Measurements from ENCODE around the gene TMEM116.
"Not testable (repeated sequence)": the region's sequence is repeated elsewhere in the genome, so short reads cannot be mapped to it uniquely, and the experiment has no call there.

TMEM116 gene

DNA sequence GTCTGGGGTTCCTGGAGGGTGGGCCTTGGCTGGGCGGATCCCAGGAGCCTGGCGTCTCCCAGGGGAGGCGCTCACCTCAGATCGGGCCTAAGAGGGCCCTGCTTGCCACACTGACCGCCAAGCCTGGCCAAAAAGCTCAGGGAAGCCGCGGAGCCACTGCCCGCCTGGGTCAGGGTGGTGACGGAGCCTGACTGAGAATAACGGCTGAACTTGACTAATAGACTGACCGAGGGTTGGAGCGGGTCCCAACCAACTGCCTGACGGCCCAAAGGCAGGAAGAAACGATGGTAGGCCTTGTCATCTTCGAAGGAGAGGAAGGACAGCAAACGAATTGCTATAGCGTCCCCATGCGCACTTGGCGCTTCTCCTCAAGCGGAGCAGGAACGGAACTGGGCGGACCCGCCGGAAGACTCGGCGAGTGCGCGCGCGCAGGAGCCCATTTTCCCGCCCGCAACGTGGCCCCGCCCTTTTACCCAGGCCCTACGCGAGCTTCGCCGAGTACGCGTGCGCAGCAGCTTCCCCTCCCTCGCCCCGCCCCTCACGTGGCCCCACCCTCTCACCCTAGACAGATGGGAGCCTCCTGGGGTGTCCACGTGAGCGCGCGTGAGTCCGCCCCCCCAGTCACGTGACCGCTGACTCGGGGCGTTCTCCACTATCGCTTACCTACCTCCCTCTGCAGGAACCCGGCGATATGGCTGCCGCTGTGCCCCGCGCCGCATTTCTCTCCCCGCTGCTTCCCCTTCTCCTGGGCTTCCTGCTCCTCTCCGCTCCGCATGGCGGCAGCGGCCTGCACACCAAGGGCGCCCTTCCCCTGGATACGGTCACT lies at the start of gene TMEM116, which contains the start of gene ERP29:
Gene TMEM116 (minus strand): TSS at position 391 of the 826 bp plus-strand sequence. CDS start 7,895 bp downstream, outside the sequence.
Gene ERP29 (plus strand): TSS at position 652 of the 826 bp plus-strand sequence. CDS start 40 bp downstream, at position 692.
- DNase-seq = peak; percentile 100

DNA sequence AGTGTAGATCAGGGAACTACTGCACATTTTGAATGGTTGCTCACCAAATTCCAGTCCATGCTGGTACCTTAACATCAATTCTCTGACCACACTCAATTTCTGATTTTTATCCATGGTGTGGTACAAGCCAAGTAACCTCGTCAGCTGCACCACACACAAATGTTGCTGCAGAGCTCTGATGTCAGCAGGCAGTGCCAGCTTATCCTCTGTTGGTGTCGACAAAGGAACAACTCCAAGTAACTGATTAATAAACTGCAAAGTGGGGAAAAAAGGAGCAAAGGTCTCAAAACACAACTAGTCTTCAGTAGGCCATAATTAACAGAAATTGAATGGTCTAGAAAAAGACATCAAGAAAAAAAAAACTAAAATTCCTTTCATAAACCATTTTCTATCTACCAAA lies 48.2 kb upstream of the TMEM116 start:
- DNase-seq = no peak

DNA sequence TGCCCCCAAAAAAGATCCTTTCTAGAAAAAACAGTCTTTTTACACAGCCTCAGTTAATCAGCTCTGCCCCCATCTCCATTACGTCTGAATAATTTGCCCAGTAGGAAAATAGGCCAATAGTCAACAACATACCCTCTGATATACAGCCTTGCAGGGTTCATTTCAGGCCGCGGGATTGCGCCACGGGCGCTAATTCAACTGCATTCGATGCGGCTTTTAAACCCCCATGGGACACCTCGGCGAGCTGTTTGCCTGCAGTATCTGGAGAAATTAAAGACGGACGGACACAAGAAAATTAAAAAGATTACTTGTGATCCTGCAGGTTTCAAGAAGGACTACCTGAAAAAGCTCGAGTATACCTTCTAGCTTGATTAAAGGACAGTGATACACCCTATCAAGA lies 36.4 kb upstream of the TMEM116 start:
- DNase-seq = no peak

DNA sequence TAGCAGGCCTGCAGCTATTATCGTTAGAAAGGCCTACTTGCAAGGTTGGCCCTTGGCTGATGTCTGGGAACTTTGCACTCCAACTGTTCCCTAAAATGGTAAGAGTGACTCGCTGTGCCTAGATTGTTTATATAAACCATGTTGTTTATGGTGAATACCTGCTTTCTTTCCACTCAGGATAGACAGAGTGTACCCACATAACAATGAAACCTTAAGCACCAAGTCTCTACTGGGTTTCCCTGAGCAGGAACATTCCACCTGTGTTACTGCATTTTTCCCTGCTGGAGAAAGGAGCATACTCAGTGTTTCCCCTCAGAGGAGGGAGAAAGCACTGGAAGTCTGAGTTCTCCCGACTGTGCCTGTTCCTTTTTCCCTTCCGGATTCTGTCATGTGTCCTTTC lies 33.0 kb upstream of the TMEM116 start:
- DNase-seq = no peak

DNA sequence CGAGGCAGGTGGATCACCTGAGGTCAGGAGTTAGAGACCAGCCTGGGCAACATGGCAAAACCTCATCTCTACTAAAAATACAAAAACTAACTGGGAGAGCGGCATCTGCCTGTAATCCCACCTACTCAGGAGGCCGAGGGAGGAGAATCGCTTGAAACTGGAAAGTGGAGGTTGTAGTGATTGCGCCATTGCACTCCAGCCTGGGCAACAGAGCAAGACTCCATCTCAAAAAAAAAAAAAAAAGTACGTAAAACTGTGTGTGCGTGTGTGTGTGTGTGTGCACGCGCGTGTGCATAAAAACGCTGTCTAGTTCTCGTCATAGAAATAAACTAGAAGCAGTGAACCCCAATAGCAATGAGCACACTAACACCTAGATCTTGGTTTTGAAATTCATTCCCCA lies 23.6 kb upstream of the TMEM116 start:
- not testable (repeated sequence) for DNase-seq

DNA sequence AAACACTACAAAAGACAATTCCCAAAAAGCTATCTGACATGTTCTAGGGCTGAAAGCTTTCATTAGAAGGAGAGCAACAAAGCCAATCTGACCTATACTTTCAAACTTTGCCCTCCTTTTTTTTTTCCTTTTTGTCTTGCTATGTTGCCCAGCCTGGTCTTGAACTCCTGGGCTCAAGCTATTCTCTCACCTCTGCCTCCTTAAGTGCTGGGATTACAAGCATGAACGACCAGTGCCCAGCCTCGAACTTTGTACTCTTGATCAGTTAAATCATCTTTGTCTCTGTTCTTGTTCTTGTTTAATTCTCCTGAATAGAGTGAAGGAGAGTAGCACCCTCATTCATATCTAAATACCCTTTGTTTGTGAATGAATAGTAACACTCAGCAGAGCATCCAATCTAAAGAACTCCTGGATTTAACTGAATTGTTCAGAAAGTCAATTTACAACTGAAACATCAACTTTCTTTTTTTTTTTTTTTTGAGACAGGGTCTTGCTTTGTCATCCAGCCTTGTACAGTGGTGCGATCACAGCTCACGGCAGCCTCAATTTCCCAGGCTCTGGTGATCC lies 22.3 kb upstream of the TMEM116 start:
- DNase-seq = no peak

DNA sequence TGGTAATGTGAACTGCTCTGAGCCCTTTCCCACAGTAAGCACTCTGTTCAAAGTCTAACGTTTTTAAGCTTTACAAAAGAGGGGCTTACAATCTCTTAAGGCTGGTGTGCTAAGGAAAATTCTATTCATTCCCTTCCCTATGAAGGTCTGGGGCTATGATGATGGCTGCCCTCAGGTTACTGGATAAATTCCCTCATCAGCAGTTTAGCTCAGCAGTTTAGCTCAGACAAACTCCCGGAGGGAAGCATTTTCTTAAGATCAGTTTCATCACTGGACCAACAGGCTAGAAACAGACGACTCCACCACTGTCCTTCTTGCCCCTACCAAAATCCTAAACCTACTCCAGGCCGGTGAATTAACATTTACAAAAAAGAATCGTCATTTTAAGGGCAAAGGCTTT lies 19.3 kb upstream of the TMEM116 start:
- DNase-seq = no peak

DNA sequence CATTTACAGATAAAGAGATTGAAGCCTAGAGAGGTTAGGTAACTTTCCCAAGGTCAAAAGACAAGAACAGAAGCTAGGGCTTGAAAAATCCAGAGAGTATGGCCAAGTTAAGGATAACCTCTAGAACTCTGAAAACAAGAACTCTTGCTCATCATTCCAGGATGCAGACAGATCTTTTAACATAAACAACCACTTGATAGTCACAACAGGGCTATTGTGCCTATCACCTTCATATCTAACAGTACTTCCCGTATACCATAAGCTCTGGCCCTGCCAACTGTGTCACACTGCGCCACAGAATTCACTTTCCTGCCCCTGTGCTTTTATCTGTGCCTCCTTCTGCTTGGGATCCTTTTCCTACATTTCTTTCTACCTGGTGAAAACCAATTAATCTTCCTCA lies 18.5 kb upstream of the TMEM116 start:
- no peak for DNase-seq

DNA sequence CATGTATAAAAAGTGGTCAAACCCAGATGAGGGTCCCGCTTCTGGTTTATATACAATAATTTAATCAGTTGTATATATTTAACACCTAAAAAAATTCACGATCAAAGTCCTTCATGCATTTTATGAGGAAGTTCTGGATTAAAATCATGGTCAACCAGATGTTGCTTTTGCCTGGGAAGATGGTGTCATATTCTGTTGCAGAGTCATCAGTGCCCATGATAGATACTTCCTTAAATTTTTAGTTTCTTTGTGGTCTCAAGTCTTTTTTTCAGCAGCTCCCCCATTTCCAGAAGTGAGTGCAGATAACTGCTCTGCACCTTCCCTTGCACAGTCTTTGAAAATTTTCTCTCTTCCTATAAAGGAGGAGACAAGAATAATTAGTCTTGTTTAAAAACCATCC lies 16.3 kb upstream of the TMEM116 start:
- DNase-seq = no peak

DNA sequence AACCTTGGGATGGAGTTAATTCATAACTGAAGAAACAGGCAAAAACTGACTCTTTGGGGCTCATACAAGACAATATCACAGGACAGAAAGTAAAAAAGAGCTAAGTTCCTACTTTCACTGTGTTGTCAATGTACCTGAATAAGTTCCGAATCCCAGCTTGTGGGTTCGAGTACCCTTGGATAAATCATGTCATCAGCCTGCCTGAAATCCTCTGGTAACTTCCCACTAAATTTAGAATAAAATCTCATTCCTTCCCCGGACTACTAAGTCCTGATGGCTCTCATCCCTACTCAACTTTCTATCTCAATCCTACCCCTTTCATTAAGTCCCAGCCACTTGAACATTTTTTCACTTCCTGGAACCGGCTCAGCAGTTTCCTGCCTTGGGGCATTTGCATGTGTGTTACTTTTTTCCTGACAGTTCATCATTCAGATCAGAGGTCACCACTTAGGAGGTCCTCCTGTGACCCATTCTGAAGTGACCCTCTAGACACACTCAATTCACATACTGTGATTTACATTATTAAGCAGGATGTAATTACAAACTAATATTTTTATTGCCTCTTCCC lies 12.9 kb upstream of the TMEM116 start:
- no peak for DNase-seq

DNA sequence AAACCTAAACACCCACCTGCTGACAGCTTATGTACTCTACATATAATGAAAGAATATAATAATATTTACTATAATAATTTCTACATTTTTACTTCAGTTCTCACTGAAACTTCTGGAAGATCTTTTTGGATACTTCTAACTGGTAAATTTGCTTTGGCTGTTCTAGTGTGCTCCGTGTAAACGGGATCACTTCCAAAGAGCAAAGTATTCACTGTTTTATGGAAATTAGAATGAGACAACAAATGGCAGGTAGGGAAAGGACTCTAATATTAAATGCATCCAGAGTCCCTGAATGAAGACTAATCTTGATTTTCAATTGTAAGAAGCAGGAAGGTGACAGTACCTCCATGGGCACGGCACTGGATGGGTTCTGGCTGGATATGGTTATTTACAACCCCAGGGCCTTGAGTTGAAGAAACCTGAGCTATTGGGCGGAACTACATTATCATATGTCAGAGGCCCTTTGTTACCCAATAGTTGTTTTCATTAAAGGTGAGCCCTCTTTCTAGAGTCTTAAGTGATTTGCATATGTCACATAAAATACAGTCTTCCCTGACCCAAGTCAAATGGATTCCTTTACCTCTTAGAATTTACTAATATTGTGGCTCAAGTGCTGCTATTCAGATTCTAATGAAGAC lies 10.9 kb upstream of the TMEM116 start:
- DNase-seq = no peak

DNA sequence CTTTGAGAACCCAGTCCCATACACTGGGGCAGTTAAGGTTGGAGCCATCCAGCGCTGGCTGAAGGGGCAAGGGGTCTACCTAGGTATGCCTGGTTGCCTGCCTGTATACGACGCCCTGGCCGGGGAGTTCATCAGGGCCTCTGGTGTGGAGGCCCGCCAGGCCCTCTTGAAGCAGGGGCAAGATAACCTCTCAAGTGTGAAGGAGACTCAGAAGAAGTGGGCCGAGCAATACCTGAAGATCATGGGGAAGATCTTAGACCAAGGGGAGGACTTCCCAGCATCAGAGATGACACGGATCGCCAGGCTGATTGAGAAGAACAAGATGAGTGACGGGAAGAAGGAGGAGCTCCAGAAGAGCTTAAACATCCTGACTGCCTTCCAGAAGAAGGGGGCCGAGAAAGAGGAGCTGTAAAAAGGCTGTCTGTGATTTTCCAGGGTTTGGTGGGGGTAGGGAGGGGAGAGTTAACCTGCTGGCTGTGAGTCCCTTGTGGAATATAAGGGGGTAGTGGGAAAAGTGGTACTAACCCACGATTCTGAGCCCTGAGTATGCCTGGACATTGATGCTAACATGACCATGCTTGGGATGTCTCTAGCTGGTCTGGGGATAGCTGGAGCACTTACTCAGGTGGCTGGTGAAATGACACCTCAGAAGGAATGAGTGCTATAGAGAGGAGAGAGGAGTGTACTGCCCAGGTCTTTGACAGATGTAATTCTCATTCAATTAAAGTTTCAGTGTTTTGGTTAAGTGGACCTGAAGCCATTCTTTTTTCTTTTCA lies 9.5 kb upstream of the TMEM116 start:
- no peak for DNase-seq

DNA sequence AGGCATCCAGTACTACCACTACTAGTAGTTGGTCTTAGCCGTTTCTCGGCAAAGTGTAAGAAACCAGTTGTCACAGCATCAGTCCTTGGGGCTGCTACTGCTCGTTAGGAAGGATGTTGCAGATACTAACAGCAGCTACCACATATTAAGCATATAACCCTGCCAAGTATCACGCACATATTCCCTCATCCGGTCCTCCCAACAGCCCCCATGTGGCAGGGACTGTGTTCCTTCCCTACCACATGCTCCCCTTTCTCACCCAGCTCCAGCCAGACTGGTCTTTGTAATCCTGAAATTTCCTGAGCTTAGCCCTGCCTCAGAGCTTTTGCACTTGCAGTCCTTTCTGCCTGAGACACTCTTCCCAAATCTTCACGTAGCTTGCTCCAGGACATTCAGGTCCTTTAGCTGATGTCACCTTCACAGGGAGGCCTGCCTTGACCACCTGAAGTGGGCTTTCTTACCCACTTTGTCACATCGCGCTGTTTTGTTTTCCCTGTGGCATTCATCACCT lies 8.0 kb upstream of the TMEM116 start:
- DNase-seq = no peak

DNA sequence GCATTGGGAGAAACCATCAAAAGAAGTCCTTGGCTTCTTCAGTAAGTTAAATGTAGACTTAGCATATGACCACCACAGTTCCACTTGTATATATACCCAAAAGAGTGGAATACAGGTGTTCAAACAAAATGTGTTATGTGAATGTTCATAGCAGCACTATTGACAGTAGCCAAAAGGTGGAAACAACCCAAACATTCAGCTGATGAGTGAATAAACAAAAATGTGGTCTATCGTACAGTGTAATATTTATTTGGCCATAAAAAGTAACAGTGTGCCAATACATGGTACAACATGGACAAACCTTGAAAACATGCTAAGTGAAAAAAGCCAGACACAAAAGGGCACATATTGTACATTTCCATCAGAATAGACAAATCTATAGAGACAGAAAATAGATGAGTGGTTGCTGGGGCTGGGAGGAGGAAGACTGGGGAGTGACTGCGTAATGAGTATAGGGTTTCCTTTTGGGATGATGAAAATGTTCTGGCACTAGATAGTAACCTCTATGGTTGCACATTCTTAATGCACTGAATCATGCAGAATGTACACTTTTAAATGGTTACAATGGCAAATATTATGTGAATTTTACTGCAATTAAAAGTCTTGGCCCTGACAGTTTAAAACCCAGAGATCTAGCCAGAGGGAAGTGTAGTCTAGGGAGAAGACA lies 5.7 kb upstream of the TMEM116 start:
- DNase-seq = no peak

DNA sequence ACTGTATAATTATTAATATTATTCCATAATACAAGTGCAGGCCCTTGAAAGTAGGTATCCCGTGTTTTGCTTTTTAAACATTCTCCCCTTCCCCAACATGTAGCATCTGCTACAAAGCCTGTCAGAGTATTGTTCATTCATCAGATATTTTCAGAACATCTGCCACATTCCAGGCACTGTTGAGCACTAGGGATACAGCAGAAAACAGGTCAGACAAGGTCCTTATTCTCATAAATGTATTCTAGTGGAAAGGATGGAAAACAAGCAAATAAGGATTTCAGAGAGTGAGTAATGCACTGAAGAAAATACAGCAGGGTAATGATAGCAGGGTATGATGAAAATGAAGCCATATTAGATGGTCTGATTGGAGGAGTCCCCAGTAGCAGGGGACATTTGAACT lies 4.1 kb upstream of the TMEM116 start:
- DNase-seq = no peak

DNA sequence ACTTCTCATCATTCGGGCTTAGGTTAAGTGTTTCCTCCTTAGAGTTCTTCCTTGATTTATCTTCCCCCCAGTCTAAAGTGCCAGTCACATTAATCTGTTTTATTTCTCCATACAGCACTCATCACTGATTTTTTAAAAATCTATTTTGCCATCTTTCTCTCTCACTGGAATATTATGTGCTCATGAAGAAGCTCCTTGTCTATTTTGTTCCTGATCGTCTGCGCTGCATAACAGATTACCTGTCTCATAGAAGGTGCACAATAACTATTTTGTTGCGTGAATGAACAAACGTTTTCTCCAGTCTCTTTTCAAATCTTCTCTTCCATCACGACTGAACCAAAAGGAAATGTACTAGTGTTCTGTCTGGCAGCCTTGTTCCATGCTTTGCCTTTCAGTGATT lies 3.0 kb upstream of the TMEM116 start:
- DNase-seq = no peak

DNA sequence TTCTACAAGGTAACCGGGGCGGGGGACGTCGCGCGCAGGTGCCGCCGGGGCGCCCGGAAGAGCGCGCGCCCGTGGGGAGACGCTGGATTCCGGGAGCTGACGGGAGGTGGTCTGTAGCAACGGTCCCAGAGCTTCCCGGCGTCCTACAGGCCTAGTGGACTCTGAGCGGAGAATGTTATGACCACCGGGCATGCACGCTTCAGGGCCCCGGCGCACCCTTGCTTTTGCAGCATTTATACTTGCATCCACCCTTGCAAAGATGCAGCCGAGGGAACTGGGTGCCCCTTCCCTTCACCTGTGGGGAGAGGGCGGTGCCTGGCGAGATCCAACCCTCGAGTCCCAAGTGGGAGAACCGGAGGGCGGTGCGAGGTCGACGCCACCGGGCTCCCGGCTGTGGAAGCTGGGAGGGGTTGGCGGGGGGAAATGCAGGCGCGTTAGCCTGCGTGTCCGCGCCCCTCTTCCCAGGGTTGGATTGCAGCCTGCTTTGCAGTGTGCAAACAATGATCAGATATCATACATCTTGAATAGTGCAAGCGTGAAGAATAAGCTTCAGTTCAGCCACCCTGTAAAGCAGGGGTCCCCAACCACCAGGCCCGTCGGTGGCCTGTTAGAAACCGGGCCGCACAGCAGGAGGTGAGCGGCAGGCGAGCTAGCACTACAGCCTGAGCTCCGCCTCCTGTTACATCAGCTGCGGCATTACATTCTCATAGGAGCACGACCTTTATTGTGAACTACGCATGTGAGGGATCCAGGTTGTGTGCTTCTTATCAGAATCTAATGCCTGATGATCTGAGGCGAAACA lies 837 bp upstream of the TMEM116 start:
- peak; percentile 53 to 55 for DNase-seq

DNA sequence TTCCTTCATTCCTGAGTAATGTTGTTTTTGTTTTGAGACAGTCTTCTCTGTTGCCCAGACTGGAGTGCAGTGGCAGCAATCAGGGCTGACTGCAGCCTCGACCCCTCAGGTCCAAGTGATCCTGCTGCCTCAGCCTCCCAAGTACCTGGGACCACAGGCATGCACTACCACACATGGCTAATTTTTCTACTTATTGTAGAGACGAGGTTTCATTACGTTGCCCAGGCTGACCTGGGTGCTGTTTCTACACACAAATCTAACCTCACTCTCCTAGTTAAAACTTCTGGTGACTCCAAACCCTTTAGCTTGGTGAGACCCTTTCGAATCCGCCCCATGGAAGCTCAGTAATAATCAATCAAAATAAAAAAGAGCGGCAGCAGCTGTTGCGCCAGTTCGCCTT lies 1.3 kb downstream of the TMEM116 start:
- no peak for DNase-seq

DNA sequence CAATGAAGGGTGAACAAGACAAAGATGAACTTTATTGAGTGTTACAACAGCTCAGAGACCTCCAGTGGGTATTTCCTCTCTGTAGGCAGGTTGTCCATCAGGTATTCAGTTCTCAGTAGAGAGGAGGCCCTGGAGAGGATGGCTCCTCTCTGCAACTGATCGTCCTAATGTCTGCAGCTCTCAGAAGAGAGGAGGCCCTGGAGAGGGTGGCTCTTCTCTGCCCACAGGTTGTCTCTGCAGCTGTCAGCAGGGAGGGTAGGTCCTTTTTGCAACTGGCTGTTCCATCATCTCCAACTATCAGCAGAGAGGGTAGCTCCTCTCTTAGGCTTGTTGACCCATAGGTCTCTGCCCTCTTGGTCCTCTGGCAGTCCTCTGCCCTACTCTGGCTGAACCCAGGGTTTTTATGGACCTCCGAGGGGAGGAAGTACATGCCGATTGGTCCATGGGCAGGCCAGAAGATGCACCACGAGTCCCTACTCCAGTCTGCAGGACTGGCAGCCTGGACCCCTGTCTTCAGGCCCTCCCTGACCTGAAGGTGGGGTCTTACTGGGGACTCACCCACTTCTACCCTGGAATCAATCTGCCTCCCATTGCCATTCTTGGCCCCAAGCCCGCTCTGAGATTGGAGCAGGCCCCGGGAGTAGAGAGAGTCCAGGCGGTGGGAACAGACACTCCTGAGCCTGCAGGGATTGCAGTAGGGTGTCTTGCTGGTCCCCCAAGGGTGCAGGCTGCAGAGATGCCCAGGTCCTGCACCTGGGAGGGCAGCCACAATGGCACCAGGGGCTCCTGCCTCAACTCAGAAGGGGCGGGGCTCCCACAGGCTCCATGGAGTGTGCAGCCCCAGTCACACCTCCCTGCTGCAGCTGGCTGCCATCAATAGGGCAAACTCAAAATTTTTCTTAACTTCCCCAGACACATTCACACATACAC lies 2.3 kb downstream of the TMEM116 start:
- no peak for DNase-seq

DNA sequence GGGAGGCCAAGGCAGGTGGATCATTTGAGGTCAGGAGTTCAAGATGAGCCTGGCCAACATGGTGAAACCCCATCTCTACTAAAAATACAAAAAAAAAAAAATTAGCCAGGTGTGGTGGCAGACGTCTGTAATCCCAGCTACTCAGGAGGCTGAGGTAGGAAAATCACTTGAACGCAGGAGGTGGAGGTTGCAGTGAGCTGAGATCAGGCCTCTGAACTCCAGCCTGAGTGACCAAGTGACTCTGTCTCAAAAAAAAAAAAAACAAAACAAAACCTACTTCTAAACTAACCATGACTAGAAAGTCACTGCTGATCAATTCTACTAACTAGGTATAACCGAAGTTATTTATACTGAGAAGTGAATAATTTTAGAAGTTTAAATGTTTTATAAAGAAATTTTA lies 3.4 kb downstream of the TMEM116 start:
- DNase-seq = not testable (repeated sequence)
